NCI-H2227 (cell line): ENCODE measurements around the gene KIF5A.
"Not testable (repeated sequence)": the region's sequence is repeated elsewhere in the genome, so short reads cannot be mapped to it uniquely, and the experiment has no call there.

ENCODE experiments used
- DNase-seq: peaks from one replicate; lab custom pipeline; 2025; ENCODE audit not compliant: unreplicated experiment; lab: John Stamatoyannopoulos, UW

The KIF5A gene

GRCh38 chr12:57553343-57554202, 3.7 kb downstream of the KIF5A start:
- DNase-seq: peak; percentile 37

- DNase-seq: no peak
Measured at GRCh38 chr12:57554453-57554852, 4.6 kb downstream of the KIF5A start.

- no peak for DNase-seq
Measured at GRCh38 chr12:57554897-57555296, 5.1 kb downstream of the KIF5A start.

- no peak for DNase-seq
Measured at GRCh38 chr12:57558864-57559263, 9.0 kb downstream of the KIF5A start.

- DNase-seq: no peak
Measured at GRCh38 chr12:57560516-57560915, 10.7 kb downstream of the KIF5A start.

GRCh38 chr12:57561117-57561516, 11.3 kb downstream of the KIF5A start:
- DNase-seq: not testable (repeated sequence)

GRCh38 chr12:57563358-57563757, 13.5 kb downstream of the KIF5A start:
- no peak for DNase-seq

- DNase-seq: no peak
Measured at GRCh38 chr12:57564178-57564740, 14.4 kb downstream of the KIF5A start.

- DNase-seq: no peak
Measured at GRCh38 chr12:57568838-57569237, 19.0 kb downstream of the KIF5A start.

- no peak for DNase-seq
Measured at GRCh38 chr12:57569858-57570257, 20.0 kb downstream of the KIF5A start.

- DNase-seq: not testable (repeated sequence)
Measured at GRCh38 chr12:57570438-57570837, 20.6 kb downstream of the KIF5A start.

GRCh38 chr12:57571926-57572762, 22.3 kb downstream of the KIF5A start:
- DNase-seq: no peak

- no peak for DNase-seq
Measured at GRCh38 chr12:57574795-57575194, 25.0 kb downstream of the KIF5A start.

GRCh38 chr12:57575771-57576612, 26.1 kb downstream of the KIF5A start:
- DNase-seq: no peak

GRCh38 chr12:57576613-57577160, 26.8 kb downstream of the KIF5A start:
- DNase-seq: no peak

- no peak for DNase-seq
Measured at GRCh38 chr12:57577981-57578758, 28.3 kb downstream of the KIF5A start.

GRCh38 chr12:57579011-57579410, 29.2 kb downstream of the KIF5A start:
- no peak for DNase-seq

- DNase-seq: no peak
Measured at GRCh38 chr12:57579677-57580465, 30.0 kb downstream of the KIF5A start.

GRCh38 chr12:57580466-57580795, 30.6 kb downstream of the KIF5A start:
- DNase-seq: no peak
